Tibial artery (tissue), 4 donors: ENCODE measurements around the gene FKBP10.

Experiments
- DNase-seq, 2 donors: peaks; one replicate each; pipeline ENCODE4 v3.0.0-alpha.2; 2019
- H3K27ac ChIP-seq, 2 donors: fragments of 200-600 bp; sonication (generic) in 1 of 2; 1 replicate in 1 of 2; 2 replicates in 1 of 2; pipeline ENCODE4 v1.5.1; 2018 to 2019; ENCODE audit warnings: mild to moderate bottlenecking in 1 of 2
- H3K27me3 ChIP-seq, 2 donors: fragments of 200-600 bp; sonication (generic) in 1 of 2; one replicate each; pipeline versions ENCODE4 v1.5.1 to v1.6.0; 2016 to 2019
- H3K36me3 ChIP-seq, 3 donors: fragments of 200-600 bp; sonication (generic) in 2 of 3; one replicate each; pipeline ENCODE4 v1.5.1; 2016 to 2019; ENCODE audit warnings: mild to moderate bottlenecking in 2 of 3
- H3K4me1 ChIP-seq, 4 donors: fragments of 200-600 bp; sonication (generic) in 2 of 4; 1 replicate in 3 of 4; 2 replicates in 1 of 4; pipeline ENCODE4 v1.5.1; 2016 to 2019
- H3K4me3 ChIP-seq, 2 donors: fragments of 200-600 bp; sonication (generic) in 1 of 2; 1 replicate in 1 of 2; 2 replicates in 1 of 2; pipeline ENCODE4 v1.5.1; 2018 to 2019; ENCODE audit warnings: mild to moderate bottlenecking in 2 of 2
- H3K9me3 ChIP-seq, 3 donors: fragments of 200-600 bp; sonication (generic) in 1 of 3; one replicate each; pipeline ENCODE4 v1.5.1; 2016 to 2019
- intact Hi-C: fragments of 100-400 bp; cut with DNase I; formaldehyde crosslinking; loops from one replicate; pipeline ENCODE4 v1.15.0; 2023; ENCODE audit warnings: low total_unique reads
- TF ChIP-seq, protein P1 (sequence below), 2 experiments: fragments of 200-600 bp in 1 of 2; fragments of 450-650 bp in 1 of 2; IDR thresholded peaks; one replicate each; pipeline ENCODE4 v1.5.1; 2017 to 2019; ENCODE audit warnings: antibody characterized with exemption in 2 of 2, mild to moderate bottlenecking in 1 of 2, moderate library complexity in 1 of 2

Gene FKBP10

GRCh38 chr17:41810659-41811548, 1.9 kb upstream of the FKBP10 start:
- peaks cover 0 to 40% (median 31%) of the 10 kb centered on the region in 4 donors for H3K4me1 ChIP-seq
- intact Hi-C loops = loop anchor here (10.0 kb wide), 1 partner anchor 54 kb away; the partner anchor contains the start of gene KLHL11
- peaks cover 0 to 19% (median 6%) of the 10 kb centered on the region in 3 donors for H3K36me3 ChIP-seq
- peak overlapping the region; percentile 59 to 84 for H3K4me3 ChIP-seq
- H3K9me3 ChIP-seq = no peaks in the 10 kb centered on the region
- no peaks in the 10 kb centered on the region for H3K27me3 ChIP-seq
- H3K27ac ChIP-seq = peak overlapping the region; percentile 78 to 80
- TF ChIP-seq, protein P1, sequence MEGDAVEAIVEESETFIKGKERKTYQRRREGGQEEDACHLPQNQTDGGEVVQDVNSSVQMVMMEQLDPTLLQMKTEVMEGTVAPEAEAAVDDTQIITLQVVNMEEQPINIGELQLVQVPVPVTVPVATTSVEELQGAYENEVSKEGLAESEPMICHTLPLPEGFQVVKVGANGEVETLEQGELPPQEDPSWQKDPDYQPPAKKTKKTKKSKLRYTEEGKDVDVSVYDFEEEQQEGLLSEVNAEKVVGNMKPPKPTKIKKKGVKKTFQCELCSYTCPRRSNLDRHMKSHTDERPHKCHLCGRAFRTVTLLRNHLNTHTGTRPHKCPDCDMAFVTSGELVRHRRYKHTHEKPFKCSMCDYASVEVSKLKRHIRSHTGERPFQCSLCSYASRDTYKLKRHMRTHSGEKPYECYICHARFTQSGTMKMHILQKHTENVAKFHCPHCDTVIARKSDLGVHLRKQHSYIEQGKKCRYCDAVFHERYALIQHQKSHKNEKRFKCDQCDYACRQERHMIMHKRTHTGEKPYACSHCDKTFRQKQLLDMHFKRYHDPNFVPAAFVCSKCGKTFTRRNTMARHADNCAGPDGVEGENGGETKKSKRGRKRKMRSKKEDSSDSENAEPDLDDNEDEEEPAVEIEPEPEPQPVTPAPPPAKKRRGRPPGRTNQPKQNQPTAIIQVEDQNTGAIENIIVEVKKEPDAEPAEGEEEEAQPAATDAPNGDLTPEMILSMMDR (IDR thresholded peaks at IDR 0.05) = no peak
- no peak for DNase-seq

DNA sequence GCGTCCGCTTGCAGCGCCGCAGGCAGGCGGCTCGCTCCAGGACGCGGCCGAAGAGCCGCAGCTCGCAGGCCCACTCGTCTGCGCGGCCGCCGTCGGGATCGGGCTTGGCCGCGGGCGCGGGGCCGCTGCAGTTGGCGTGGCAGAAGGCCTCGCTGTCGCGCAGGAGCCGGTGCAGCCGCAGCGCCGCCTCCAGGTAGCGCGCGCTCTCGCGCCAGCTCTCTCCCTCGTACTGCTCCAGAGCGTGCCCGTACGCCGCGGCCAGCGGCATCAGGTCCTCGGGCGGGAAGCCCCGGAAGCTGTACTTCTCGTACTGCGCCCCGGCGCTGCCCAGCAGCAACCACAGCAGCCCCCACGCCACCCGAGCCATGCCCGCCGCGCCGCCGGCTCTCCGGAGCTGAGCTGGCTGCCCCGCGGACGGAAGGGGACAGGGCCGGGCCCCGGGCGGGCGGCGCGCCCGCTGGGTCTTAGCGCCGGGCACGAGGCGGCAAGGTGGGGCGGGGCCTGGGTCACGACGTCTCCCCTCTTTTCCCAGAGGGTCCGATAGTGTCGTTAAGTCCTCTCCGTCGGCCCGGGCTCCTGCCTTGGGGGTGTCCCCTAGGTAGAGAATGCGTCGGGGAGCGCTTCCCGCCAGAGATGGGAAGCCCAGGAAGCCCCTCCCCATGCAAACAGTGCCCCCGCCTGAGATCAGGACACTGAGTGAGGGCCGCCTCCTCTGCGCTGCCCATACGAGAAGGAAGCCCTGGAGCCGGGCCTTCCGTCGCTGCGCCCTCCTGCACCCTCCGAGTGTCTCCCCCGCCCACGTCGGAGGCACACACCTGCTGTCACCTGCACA, 1.0 kb upstream of the FKBP10 start, which contains the start of gene P3H4:
Gene P3H4, minus strand, starts transcription at position 401 of the 832 bp plus-strand sequence. Its CDS starts 34 bp downstream, at position 367.
- Histone ChIP-seq H3K4me1 (peaks cover 0 to 40% (median 31%) of the 10 kb centered on the region in 4 donors), H3K36me3 (peaks cover 0 to 13% (median under 1%) of the 10 kb centered on the region in 3 donors), H3K9me3 (no peaks in the 10 kb centered on the region), H3K27me3 (no peaks in the 10 kb centered on the region), H3K27ac (peak within 1 kb of the TSS; percentile 78 to 80), H3K4me3 (peak within 1 kb of the TSS; percentile 59 to 84)
- DNase-seq = peak; percentile 72 to 88
- TF ChIP-seq, protein P1 (IDR thresholded peaks at IDR 0.05) = peak; percentile 62 to 77
- intact Hi-C loops = loop anchor here (2.0 to 10.0 kb wide), 2 partner anchors 25 to 53 kb away; partner anchors contain the start of genes KLHL10, KLHL11 and NT5C3B

GRCh38 chr17:41813152-41813680, 412 bp downstream of the FKBP10 start:
- Histone ChIP-seq H3K4me3 (peak overlapping the region; percentile 59 to 84), H3K4me1 (peaks cover 0 to 40% (median 31%) of the 10 kb centered on the region in 4 donors), H3K27me3 (no peaks in the 10 kb centered on the region), H3K36me3 (peaks cover 0 to 7% (median 0%) of the 10 kb centered on the region in 3 donors), H3K9me3 (no peaks in the 10 kb centered on the region), H3K27ac (peak overlapping the region; percentile 78 to 80)
- TF ChIP-seq, protein P1 (IDR thresholded peaks at IDR 0.05) = no peak
- DNase-seq = no peak
- intact Hi-C loops = loop anchor here (2.0 to 10.0 kb wide), 2 partner anchors 24 to 52 kb away; partner anchors contain the start of genes KLHL10, KLHL11 and NT5C3B

DNA sequence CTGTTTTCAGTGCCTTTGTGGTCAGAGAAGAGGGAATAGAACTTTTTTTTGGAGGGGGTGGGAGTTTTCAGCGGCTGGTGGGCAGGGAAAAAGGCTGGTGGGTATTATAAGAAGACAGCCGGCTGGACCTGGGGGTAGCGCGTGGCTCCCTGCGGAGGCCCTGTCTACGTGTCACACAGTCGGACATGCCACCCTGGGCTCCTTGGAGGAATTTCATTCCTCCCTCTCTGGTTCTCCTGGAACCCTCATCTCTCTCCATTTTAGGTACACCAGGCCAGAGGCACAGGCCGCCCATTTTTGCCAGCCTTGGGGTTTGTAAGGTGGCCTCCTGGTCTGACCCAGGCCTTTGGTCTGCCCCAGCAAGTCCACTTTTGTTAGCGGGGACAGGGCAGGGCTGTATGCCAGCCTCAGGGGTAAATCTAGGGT, 908 bp downstream of the FKBP10 start:
- Histone ChIP-seq H3K9me3 (no peaks in the 10 kb centered on the region), H3K36me3 (peaks cover 0 to 7% (median 0%) of the 10 kb centered on the region in 3 donors), H3K27me3 (no peaks in the 10 kb centered on the region), H3K4me1 (peaks cover 0 to 40% (median 31%) of the 10 kb centered on the region in 4 donors), H3K27ac (peak overlapping the region; percentile 78 to 80), H3K4me3 (peak overlapping the region; percentile 59 to 84)
- no peak for DNase-seq
- TF ChIP-seq, protein P1 (IDR thresholded peaks at IDR 0.05) = no peak
- intact Hi-C loops = loop anchor here (2.0 to 10.0 kb wide), 2 partner anchors 23 to 51 kb away; partner anchors contain the start of genes KLHL10, KLHL11 and NT5C3B

GRCh38 chr17:41814195-41814594, 1.4 kb downstream of the FKBP10 start:
- intact Hi-C loops = loop anchor here (10.0 kb wide), 1 partner anchor 51 kb away; the partner anchor contains the start of gene KLHL11
- Histone ChIP-seq H3K4me1 (peaks cover 0 to 40% (median 29%) of the 10 kb centered on the region in 4 donors), H3K4me3 (no peak overlapping the region), H3K27me3 (no peaks in the 10 kb centered on the region), H3K36me3 (peaks cover 0 to 8% (median 0%) of the 10 kb centered on the region in 3 donors), H3K9me3 (no peaks in the 10 kb centered on the region), H3K27ac (peak overlapping the region in 1 of 2 donors; percentile 80)
- no peak for DNase-seq
- TF ChIP-seq, protein P1 (IDR thresholded peaks at IDR 0.05) = no peak
